ENCODE data around the gene HS6ST1.

HS6ST1 gene

GRCh38 chr2:128343459-128343858, 24.8 kb upstream of the HS6ST1 start:
- DNase-seq (ENCODE audit: low read depth) = no peak
- TF ChIP-seq CTCF (IDR thresholded peaks at IDR 0.05; ENCODE audit: control insufficient read depth, insufficient read depth, low read depth, low read length, missing control alignments) = no peak
- no peak overlapping the region for H3K4me3 ChIP-seq (ENCODE audit: control insufficient read depth, low read depth, low read length)

GRCh38 chr2:128342550-128342949, 23.9 kb upstream of the HS6ST1 start:
- DNase-seq (ENCODE audit: low read depth) = no peak
- no peak overlapping the region for H3K4me3 ChIP-seq (ENCODE audit: control insufficient read depth, low read depth, low read length)
- no peak for TF ChIP-seq CTCF (IDR thresholded peaks at IDR 0.05; ENCODE audit: control insufficient read depth, insufficient read depth, low read depth, low read length, missing control alignments)

GRCh38 chr2:128341621-128342020, 23.0 kb upstream of the HS6ST1 start:
- DNase-seq (ENCODE audit: low read depth) = no peak
- no peak for TF ChIP-seq CTCF (IDR thresholded peaks at IDR 0.05; ENCODE audit: control insufficient read depth, insufficient read depth, low read depth, low read length, missing control alignments)
- H3K4me3 ChIP-seq (ENCODE audit: control insufficient read depth, low read depth, low read length) = no peak overlapping the region

GRCh38 chr2:128332091-128332634, 13.5 kb upstream of the HS6ST1 start:
- TF ChIP-seq CTCF (IDR thresholded peaks at IDR 0.05; ENCODE audit: control insufficient read depth, insufficient read depth, low read depth, low read length, missing control alignments) = no peak
- no peak for DNase-seq (ENCODE audit: low read depth)
- no peak overlapping the region for H3K4me3 ChIP-seq (ENCODE audit: control insufficient read depth, low read depth, low read length)

- DNase-seq (ENCODE audit: low read depth) = no peak
- no peak for TF ChIP-seq CTCF (IDR thresholded peaks at IDR 0.05; ENCODE audit: control insufficient read depth, insufficient read depth, low read depth, low read length, missing control alignments)
- no peak overlapping the region for H3K4me3 ChIP-seq (ENCODE audit: control insufficient read depth, low read depth, low read length)
Measured at GRCh38 chr2:128330583-128330982, 11.9 kb upstream of the HS6ST1 start.

- TF ChIP-seq CTCF (IDR thresholded peaks at IDR 0.05; ENCODE audit: control insufficient read depth, insufficient read depth, low read depth, low read length, missing control alignments) = no peak
- peak; percentile 86 for DNase-seq (ENCODE audit: low read depth)
Measured at GRCh38 chr2:128329607-128330006, 10.9 kb upstream of the HS6ST1 start.

More at GRCh38 chr2:128329607-128330006, 10.9 kb upstream of the HS6ST1 start:
- no peak overlapping the region for H3K4me3 ChIP-seq (ENCODE audit: control insufficient read depth, low read depth, low read length)

Measured in AG09309 (cell line).